ENCODE data around the gene CACNA1I. TPM values are rescaled to one million over a fixed set of nuclear protein-coding genes. Genes with fewer than 3 reads are reported as not detected.

The CACNA1I gene
- total and polyA plus RNA-seq, 2 donors (not counting 1 experiment from before 2014, with no cell fraction given) = 0.07 to 0.25 TPM

DNA sequence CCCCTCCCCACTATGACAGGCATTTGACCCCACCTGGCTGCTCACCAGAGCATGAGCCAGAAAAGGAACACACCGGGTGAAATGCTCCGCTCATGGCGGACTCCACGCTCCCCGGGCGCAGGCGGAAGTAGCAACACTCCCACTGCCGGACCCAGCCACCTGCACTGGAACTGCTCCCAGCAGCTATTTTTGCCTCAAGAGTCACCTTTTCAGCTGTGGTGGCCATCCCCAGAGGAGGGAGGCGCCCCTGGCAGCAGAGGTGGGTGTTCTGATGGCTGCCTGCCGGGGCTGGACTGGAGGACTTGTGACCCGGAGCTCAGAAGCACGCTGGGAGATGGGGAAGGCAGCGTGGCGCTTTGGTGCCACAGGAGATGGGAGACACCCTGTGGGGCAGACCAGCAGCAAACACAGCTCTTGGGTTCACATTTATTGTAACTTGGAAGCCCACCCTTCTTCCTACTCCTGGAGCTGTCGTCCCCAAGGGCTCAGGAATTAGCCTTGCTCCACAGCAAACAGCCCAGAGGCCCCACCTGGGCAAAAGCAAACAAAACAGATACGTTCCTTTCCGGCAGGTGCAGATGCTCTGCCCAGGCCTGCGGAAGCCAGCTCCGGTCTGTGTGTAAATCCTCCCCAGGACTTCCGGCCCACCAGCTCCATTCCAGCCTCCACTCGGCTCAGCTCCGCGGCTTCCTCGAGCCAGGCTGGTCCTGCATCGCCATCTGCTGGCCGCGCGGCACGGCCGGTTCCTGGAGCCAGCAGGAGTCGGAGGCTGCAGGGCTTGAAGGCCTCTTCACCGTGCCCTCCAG is 41.7 kb upstream of the CACNA1I start:
- peaks cover 0 to 7% (median 0%) of the 10 kb centered on the region in 3 donors for H3K9me3 ChIP-seq (ENCODE audit: control extremely low read depth in 1 of 3, control insufficient read depth in 2 of 3, insufficient read depth in 1 of 3, low read length in 2 of 3)
- DNase-seq (peak; percentile 94), ATAC-seq (ENCODE audit: low read depth) (peak; percentile 39)
- Mint-ChIP-seq H3K27me3 (no peaks in the 10 kb centered on the region), H3K4me1 (peaks cover 78% of the 10 kb centered on the region), H3K4me3 (peak overlapping the region; percentile 83), H3K27ac (peak overlapping the region; percentile 93), H3K9me3 (ENCODE audit: insufficient read depth) (no peaks in the 10 kb centered on the region)
- no peaks in the 10 kb centered on the region for H3K27me3 ChIP-seq (replicated peaks in 1 of 4; ENCODE audit: control extremely low read depth in 1 of 4, control insufficient read depth in 3 of 4, insufficient read depth in 4 of 4, low read length in 3 of 4)
- peaks cover 0 to 52% of the 10 kb centered on the region in 2 experiments for H3K36me3 ChIP-seq (replicated peaks in 1 of 2; ENCODE audit: control extremely low read depth in 1 of 2, control insufficient read depth in 1 of 2, extremely low read depth in 1 of 2, insufficient read depth in 2 of 2, low read length in 1 of 2)
- H3K9ac ChIP-seq (ENCODE audit: low read length) = peak overlapping the region; percentile 42
- peaks cover 72% of the 10 kb centered on the region for H3K79me2 ChIP-seq (ENCODE audit: control insufficient read depth, insufficient read depth, low read length)
- H4K20me1 ChIP-seq (ENCODE audit: control insufficient read depth, insufficient read depth, low read length, poor library complexity, severe bottlenecking) = peaks cover 63% of the 10 kb centered on the region
- H3K27ac ChIP-seq (ENCODE audit: low read length in 2 of 2) = peak overlapping the region; percentile 83 to 85
- intact Hi-C loops (cut with micrococcal nuclease) = loop anchor here (1.0 to 10.0 kb wide), 5 partner anchors 36 to 654 kb away; partner anchors contain the start of genes CBX6 and TAB1
- H3K4me3 ChIP-seq (ENCODE audit: control extremely low read depth in 1 of 5, extremely low read depth in 1 of 5, insufficient read depth in 1 of 5, low read depth in 2 of 5, low read length in 4 of 5) = peak overlapping the region in 4 of 5 experiments; percentile 14 to 48 (median 32)
- WGBS (ENCODE audit: insufficient coverage) = 30% methylated on average over 32 of the region's 32 CpGs
- POLR2A ChIA-PET = interaction anchor here (0.5 to 6.3 kb wide), 13 partner anchors 8 to 1091 kb away, joined by 3 to 57 read pairs (median 4); partner anchors contain the start of genes ATF4, MIEF1, RPL3 and TAB1
- H3K4me2 ChIP-seq (replicated peaks; ENCODE audit: low read depth, low read length, poor library complexity, severe bottlenecking) = peak overlapping the region; percentile 74
- no peak for TF ChIP-seq EZH2 (IDR thresholded peaks at IDR 0.05; ENCODE audit: borderline replicate concordance, insufficient read depth, low read depth, low read length, poor library complexity, severe bottlenecking)
- peak; percentile 99 for TF ChIP-seq CTCF (IDR thresholded peaks at IDR 0.05)
- CTCF ChIA-PET = interaction anchor here (0.6 to 13.4 kb wide), 50 partner anchors 8 to 1370 kb away, joined by 3 to 328 read pairs (median 5); partner anchors contain the start of genes ATF4, MIEF1, RPL3 and TAB1
- H2AFZ ChIP-seq (ENCODE audit: insufficient read depth, low read depth, low read length, poor library complexity, severe bottlenecking) = peak overlapping the region; percentile 54
- H3K4me1 ChIP-seq (ENCODE audit: control insufficient read depth in 2 of 2, insufficient read depth in 2 of 2, low read length in 2 of 2) = peaks cover 55 to 76% of the 10 kb centered on the region in 2 donors

All from B cell (primary cell).